ENCODE measurements around the gene COBL. TPM values are rescaled to one million over a fixed set of nuclear protein-coding genes. Genes with fewer than 3 reads are reported as not detected.

COBL gene
- total RNA-seq, 2 donors from 2014 or later: 27.5 to 28.3 TPM

- TF ChIP-seq, protein P1, sequence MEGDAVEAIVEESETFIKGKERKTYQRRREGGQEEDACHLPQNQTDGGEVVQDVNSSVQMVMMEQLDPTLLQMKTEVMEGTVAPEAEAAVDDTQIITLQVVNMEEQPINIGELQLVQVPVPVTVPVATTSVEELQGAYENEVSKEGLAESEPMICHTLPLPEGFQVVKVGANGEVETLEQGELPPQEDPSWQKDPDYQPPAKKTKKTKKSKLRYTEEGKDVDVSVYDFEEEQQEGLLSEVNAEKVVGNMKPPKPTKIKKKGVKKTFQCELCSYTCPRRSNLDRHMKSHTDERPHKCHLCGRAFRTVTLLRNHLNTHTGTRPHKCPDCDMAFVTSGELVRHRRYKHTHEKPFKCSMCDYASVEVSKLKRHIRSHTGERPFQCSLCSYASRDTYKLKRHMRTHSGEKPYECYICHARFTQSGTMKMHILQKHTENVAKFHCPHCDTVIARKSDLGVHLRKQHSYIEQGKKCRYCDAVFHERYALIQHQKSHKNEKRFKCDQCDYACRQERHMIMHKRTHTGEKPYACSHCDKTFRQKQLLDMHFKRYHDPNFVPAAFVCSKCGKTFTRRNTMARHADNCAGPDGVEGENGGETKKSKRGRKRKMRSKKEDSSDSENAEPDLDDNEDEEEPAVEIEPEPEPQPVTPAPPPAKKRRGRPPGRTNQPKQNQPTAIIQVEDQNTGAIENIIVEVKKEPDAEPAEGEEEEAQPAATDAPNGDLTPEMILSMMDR (conservative IDR thresholded peaks at IDR 0.05): no peak
- no peaks in the 10 kb centered on the region for H3K4me1 ChIP-seq (ENCODE audit: control insufficient read depth, insufficient read depth, low read length)
- no peak overlapping the region for H3K4me3 ChIP-seq (ENCODE audit: low read length)
- no peaks in the 10 kb centered on the region for H3K36me3 Mint-ChIP-seq (ENCODE audit: low read depth)
- H3K9ac ChIP-seq (ENCODE audit: extremely low read depth, low read length, poor library complexity, severe bottlenecking): no peak overlapping the region
- no peak for DNase-seq
- H3K4me1 Mint-ChIP-seq: peaks cover under 1% of the 10 kb centered on the region
- H3K27ac Mint-ChIP-seq: no peak overlapping the region
- H3K9me3 ChIP-seq (ENCODE audit: control insufficient read depth, low read length): no peaks in the 10 kb centered on the region
- H3K36me3 ChIP-seq (ENCODE audit: control insufficient read depth, insufficient read depth, low read length): no peaks in the 10 kb centered on the region
- no peak overlapping the region for H3K4me3 Mint-ChIP-seq
- H3K27me3 ChIP-seq (ENCODE audit: control insufficient read depth, insufficient read depth, low read length, poor library complexity, severe bottlenecking): no peaks in the 10 kb centered on the region
- peaks cover 3% of the 10 kb centered on the region for H3K9me3 Mint-ChIP-seq
- H3K27ac ChIP-seq (ENCODE audit: low read depth, low read length): no peak overlapping the region
- H3K27me3 Mint-ChIP-seq (ENCODE audit: insufficient read depth): no peaks in the 10 kb centered on the region
- 89 to 100% methylated on average over 1 to 2 of the region's 2 CpGs for WGBS, 2 experiments (ENCODE audit: insufficient coverage in 1 of 2, insufficient read length in 1 of 2)
Observed at GRCh38 chr7:51335057-51335456, 18.4 kb upstream of the COBL start.

GRCh38 chr7:51329696-51330263 lies 13.2 kb upstream of the COBL start:
- no peak for DNase-seq
- peaks cover 29% of the 10 kb centered on the region for H3K4me1 Mint-ChIP-seq
- no peak overlapping the region for H3K4me3 Mint-ChIP-seq
- Histone ChIP-seq H3K4me3 (ENCODE audit: low read length) (no peak overlapping the region), H3K9me3 (ENCODE audit: control insufficient read depth, low read length) (no peaks in the 10 kb centered on the region), H3K27me3 (ENCODE audit: control insufficient read depth, insufficient read depth, low read length, poor library complexity, severe bottlenecking) (no peaks in the 10 kb centered on the region), H3K36me3 (ENCODE audit: control insufficient read depth, insufficient read depth, low read length) (no peaks in the 10 kb centered on the region), H3K4me1 (ENCODE audit: control insufficient read depth, insufficient read depth, low read length) (peaks cover 7% of the 10 kb centered on the region), H3K9ac (ENCODE audit: extremely low read depth, low read length, poor library complexity, severe bottlenecking) (no peak overlapping the region), H3K27ac (ENCODE audit: low read depth, low read length) (no peak overlapping the region)
- no peak overlapping the region for H3K27ac Mint-ChIP-seq
- peaks cover 3% of the 10 kb centered on the region for H3K9me3 Mint-ChIP-seq
- H3K27me3 Mint-ChIP-seq (ENCODE audit: insufficient read depth): peaks cover 5% of the 10 kb centered on the region
- no peaks in the 10 kb centered on the region for H3K36me3 Mint-ChIP-seq (ENCODE audit: low read depth)
- 87 to 92% methylated on average over 3 to 4 of the region's 4 CpGs for WGBS, 2 experiments (ENCODE audit: insufficient coverage in 1 of 2, insufficient read length in 1 of 2)
- TF ChIP-seq, protein P1 (conservative IDR thresholded peaks at IDR 0.05): no peak

GRCh38 chr7:51328351-51328801 lies 11.8 kb upstream of the COBL start:
- no peak overlapping the region for H3K4me3 ChIP-seq (ENCODE audit: low read length)
- H3K9me3 ChIP-seq (ENCODE audit: control insufficient read depth, low read length): no peaks in the 10 kb centered on the region
- TF ChIP-seq, protein P1 (conservative IDR thresholded peaks at IDR 0.05): no peak
- H3K27ac ChIP-seq (ENCODE audit: low read depth, low read length): no peak overlapping the region
- H3K4me3 Mint-ChIP-seq: no peak overlapping the region
- no peak overlapping the region for H3K27ac Mint-ChIP-seq
- H3K4me1 ChIP-seq (ENCODE audit: control insufficient read depth, insufficient read depth, low read length): peaks cover 7% of the 10 kb centered on the region
- WGBS, 2 experiments (ENCODE audit: insufficient coverage in 1 of 2, insufficient read length in 1 of 2): 80 to 85% methylated on average over 1 of the region's 1 CpG
- no peaks in the 10 kb centered on the region for H3K36me3 ChIP-seq (ENCODE audit: control insufficient read depth, insufficient read depth, low read length)
- H3K36me3 Mint-ChIP-seq (ENCODE audit: low read depth): no peaks in the 10 kb centered on the region
- H3K9me3 Mint-ChIP-seq: no peaks in the 10 kb centered on the region
- peaks cover 29% of the 10 kb centered on the region for H3K4me1 Mint-ChIP-seq
- peaks cover 5% of the 10 kb centered on the region for H3K27me3 Mint-ChIP-seq (ENCODE audit: insufficient read depth)
- no peak overlapping the region for H3K9ac ChIP-seq (ENCODE audit: extremely low read depth, low read length, poor library complexity, severe bottlenecking)
- no peaks in the 10 kb centered on the region for H3K27me3 ChIP-seq (ENCODE audit: control insufficient read depth, insufficient read depth, low read length, poor library complexity, severe bottlenecking)
- peak; percentile 46 for DNase-seq
